H1 (cell line): Measurements from ENCODE around the gene DHRS3. TPM values are rescaled to one million over a fixed set of nuclear protein-coding genes. Genes with fewer than 3 reads are reported as not detected.

ENCODE experiments used
- BACH1 ChIP-seq: IDR thresholded peaks from 2 replicates; pipeline ENCODE4 v1.6.1; 2012; ENCODE audit warnings: low read length, improper control_type of control experiment
- BCL11A ChIP-seq, 2 experiments: IDR thresholded peaks; one replicate each; pipeline ENCODE4 v1.6.1; 2011; ENCODE audit warnings: low read depth in 2 of 2, low read length in 2 of 2, mild to moderate bottlenecking in 2 of 2
- BRCA1 ChIP-seq: IDR thresholded peaks from 2 replicates; pipeline ENCODE4 v1.6.1; 2012; ENCODE audit warnings: low read depth, low read length, improper control_type of control experiment
- CBX5 ChIP-seq: fragments of 300-800, 300-1000 bp; sonication (generic); IDR thresholded peaks from 2 replicates; pipeline ENCODE4 v1.7.1; 2016; ENCODE audit warnings: antibody characterized with exemption, low read length, low read depth
- CEBPB ChIP-seq: IDR thresholded peaks from 2 replicates; pipeline ENCODE4 v1.6.1; 2012; ENCODE audit warnings: low read depth, low read length
- CHD7 ChIP-seq: fragments of 300-600 bp; sonication (generic); IDR thresholded peaks from 2 replicates; pipeline ENCODE4 v1.7.1; 2012; ENCODE audit warnings: low read length, moderate library complexity, mild to moderate bottlenecking, inconsistent platforms; ENCODE audit not compliant: insufficient replicate concordance
- E2F6 ChIP-seq: IDR thresholded peaks from 2 replicates; pipeline ENCODE4 v1.6.1; 2012; ENCODE audit warnings: inconsistent platforms
- SRF ChIP-seq: IDR thresholded peaks from 2 replicates; pipeline ENCODE4 v1.6.1; 2011; ENCODE audit warnings: mild to moderate bottlenecking, low read depth, low read length, moderate library complexity
- polyA plus RNA-seq, 7 experiments: library from polyadenylated mRNA; depleted of rRNA in 3 of 7; stranded (reverse) in 5 of 7; unstranded in 2 of 7; fragments of >200 nt in 5 of 7; fragments of 200-250 nt in 2 of 7; gene quantifications; 1 replicate in 5 of 7; 2 replicates in 1 of 7; 4 replicates in 1 of 7; pipeline versions ENCODE4 v1.2.1 to v1.2.3, GENCODE V29; 2011 to 2013; ENCODE audit warnings: missing spikeins in 2 of 7, mixed read lengths in 2 of 7
- total RNA-seq: library from RNA; stranded (reverse); fragmentation: NEBNext Ultra II Directional; extraction: Animal tissue kit (Norgen Biotek cat#: 25700); gene quantifications from 2 replicates; pipeline ENCODE4 v1.2.1, GENCODE V29; 2021

DHRS3 gene
- total and polyA plus RNA-seq, 2 of the 8 experiments (the other 6 are each of a cell fraction or from before 2014, with no cell fraction given): 32.5 to 36.4 TPM

DNA sequence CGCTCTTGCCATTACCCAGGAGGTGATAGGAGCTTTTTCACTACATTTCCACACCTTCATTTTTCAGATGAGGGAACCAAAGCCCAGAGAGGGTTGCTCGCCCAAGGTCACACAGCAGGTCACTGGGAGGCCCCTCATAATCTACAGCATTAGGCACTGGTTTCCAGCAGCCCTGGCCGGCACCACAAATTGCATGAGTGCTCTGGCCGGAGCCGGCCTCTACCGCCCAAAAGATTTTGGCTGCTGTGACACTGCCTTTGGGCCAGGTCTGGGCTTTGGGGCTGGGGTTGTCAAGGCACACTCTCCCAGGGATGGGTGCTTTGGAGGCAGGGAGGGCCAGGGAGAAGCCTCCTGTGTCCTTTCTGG is 15.4 kb downstream of the DHRS3 start (continued):
- TF ChIP-seq CHD7 (no peak), E2F6 (no peak), BCL11A (IDR thresholded peaks at IDR 0.05; ENCODE audit: low read depth in 2 of 2, low read length in 2 of 2) (no peak), SRF (no peak), BACH1 (no peak), CBX5 (no peak), BRCA1 (no peak), CEBPB (no peak)
